ACC112 (cell line): ENCODE data around the gene TRIM72.
A peak's percentile ranks its signal among the peaks of the same experiment; 100 is the strongest.

Experiments used
- H2AFZ ChIP-seq: fragments of 200-600 bp; sonication (generic); one replicate; pipeline ENCODE4 v1.6.0; 2017; ENCODE audit warnings: antibody characterized with exemption, low read length; ENCODE audit not compliant: unreplicated experiment
- H3K27ac ChIP-seq: fragments of 200-600 bp; sonication (generic); 2 replicates; pipeline ENCODE4 v1.5.1; 2014; ENCODE audit warnings: low read depth, mild to moderate bottlenecking, antibody characterized with exemption, low read length, moderate library complexity
- H3K27me3 ChIP-seq: fragments of 200-600 bp; sonication (generic); 2 replicates; pipeline ENCODE4 v1.6.1; 2014; ENCODE audit warnings: mild to moderate bottlenecking, antibody characterized with exemption, low read length, moderate library complexity, mixed read lengths; ENCODE audit not compliant: insufficient read depth
- H3K36me3 ChIP-seq: fragments of 200-600 bp; sonication (generic); 2 replicates; pipeline ENCODE4 v1.6.1; 2016; ENCODE audit warnings: mild to moderate bottlenecking, antibody characterized with exemption, low read length, moderate library complexity, mixed read lengths; ENCODE audit not compliant: insufficient read depth
- H3K4me1 ChIP-seq: fragments of 200-600 bp; sonication (generic); one replicate; pipeline ENCODE4 v1.6.1; 2016; ENCODE audit warnings: low read length, mixed read lengths; ENCODE audit not compliant: insufficient read depth, unreplicated experiment, control insufficient read depth
- H3K4me3 ChIP-seq: fragments of 200-600 bp; sonication (generic); 2 replicates; pipeline ENCODE4 v1.5.1; 2014; ENCODE audit warnings: mild to moderate bottlenecking, low read depth, low read length
- H3K79me2 ChIP-seq: fragments of 200-600 bp; sonication (generic); one replicate; pipeline ENCODE4 v1.6.0; 2016; ENCODE audit warnings: low read length; ENCODE audit not compliant: control insufficient read depth, unreplicated experiment, insufficient read depth

The TRIM72 gene

DNA sequence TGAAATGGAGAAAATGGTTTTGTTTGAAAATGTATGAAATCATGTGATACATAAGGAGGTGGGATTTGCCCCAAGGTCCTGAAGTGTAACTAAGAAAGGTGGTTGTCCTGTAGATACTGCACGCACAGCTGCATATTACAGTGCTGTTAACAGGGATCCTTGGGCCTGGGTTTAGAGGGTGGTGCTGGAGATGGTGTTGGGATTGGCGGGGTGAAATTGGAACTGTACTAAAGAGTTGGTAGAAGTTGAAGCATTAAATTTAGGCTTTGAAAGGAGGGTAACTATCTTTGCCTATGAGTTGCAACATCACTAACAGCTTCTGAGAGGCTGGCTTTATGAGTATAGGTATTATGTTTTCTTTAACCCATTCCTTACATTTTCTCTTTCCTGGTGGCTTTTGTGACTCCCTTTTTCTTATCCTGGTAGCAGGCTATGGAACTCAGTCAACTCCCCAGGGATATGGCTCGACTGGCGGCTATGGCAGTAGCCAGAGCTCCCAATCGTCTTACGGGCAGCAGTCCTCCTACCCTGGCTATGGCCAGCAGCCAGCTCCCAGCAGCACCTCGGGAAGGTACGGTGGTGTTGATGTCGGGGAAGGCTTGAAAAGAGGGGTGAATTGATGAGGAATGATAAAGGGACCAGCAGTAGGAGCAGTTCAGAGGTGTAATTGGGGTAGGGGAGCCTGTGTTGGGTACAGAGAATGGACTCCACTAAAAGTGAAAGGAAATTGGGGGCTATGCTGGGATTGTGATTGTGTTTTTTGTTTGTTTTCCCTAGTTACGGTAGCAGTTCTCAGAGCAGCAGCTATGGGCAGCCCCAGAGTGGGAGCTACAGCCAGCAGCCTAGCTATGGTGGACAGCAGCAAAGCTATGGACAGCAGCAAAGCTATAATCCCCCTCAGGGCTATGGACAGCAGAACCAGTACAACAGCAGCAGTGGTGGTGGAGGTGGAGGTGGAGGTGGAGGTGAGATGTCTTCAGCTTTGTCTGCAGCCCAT is 30.2 kb upstream of the TRIM72 start:
- peak overlapping the region; percentile 89 for H3K4me3 ChIP-seq
- H3K27me3 ChIP-seq: no peaks in the 10 kb centered on the region
- H3K79me2 ChIP-seq: peaks cover 92% of the 10 kb centered on the region
- H3K36me3 ChIP-seq: peaks cover 66% of the 10 kb centered on the region
- H3K4me1 ChIP-seq: peaks cover 33% of the 10 kb centered on the region
- peak overlapping the region; percentile 37; the same call in 1 of the 2 replicates for H3K27ac ChIP-seq
- no peak overlapping the region for H2AFZ ChIP-seq

DNA sequence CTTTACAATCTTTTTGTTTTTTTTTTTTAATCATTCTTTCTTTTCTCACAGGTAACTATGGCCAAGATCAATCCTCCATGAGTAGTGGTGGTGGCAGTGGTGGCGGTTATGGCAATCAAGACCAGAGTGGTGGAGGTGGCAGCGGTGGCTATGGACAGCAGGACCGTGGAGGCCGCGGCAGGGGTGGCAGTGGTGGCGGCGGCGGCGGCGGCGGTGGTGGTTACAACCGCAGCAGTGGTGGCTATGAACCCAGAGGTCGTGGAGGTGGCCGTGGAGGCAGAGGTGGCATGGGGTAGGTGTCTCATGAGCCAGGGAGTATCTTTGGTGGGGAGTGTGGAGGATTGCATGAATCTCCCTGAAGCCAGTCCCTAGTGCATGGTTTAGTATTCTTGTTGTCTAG is 29.0 kb upstream of the TRIM72 start:
- Histone ChIP-seq H3K4me3 (no peak overlapping the region), H2AFZ (no peak overlapping the region), H3K36me3 (peaks cover 77% of the 10 kb centered on the region), H3K27me3 (no peaks in the 10 kb centered on the region), H3K4me1 (peaks cover 29% of the 10 kb centered on the region), H3K79me2 (peaks cover 98% of the 10 kb centered on the region), H3K27ac (no peak overlapping the region)

DNA sequence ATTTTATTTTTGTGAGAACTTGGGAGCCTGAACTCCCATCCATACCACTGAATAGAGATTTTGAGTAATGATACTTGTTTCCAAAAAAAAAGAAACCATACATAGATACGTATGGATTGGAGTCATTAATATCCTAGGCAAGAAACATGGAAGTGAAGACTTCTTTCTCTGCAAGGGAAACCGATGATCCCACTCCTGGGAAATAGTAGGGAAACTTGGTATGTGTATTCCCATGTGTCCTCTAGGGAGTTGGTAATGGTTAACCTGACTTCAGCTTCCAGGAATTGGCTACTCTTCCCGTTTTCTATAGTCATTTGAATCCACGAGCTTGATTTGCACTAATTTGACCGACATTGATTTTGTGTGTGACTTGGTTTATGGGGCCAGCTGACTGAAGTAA is 28.6 kb upstream of the TRIM72 start:
- Histone ChIP-seq H3K4me3 (no peak overlapping the region), H3K36me3 (peaks cover 82% of the 10 kb centered on the region), H3K27ac (no peak overlapping the region; the same call in 1 of the 2 replicates)

GRCh38 chr16:31186176-31186575 is 27.7 kb upstream of the TRIM72 start:
- Histone ChIP-seq H2AFZ (no peak overlapping the region), H3K36me3 (peaks cover 90% of the 10 kb centered on the region), H3K79me2 (peaks cover 90% of the 10 kb centered on the region), H3K27ac (no peak overlapping the region), H3K27me3 (no peaks in the 10 kb centered on the region), H3K4me1 (peaks cover 29% of the 10 kb centered on the region), H3K4me3 (no peak overlapping the region)

More for the DNA sequence above, 28.6 kb upstream of the TRIM72 start:
- peaks cover 29% of the 10 kb centered on the region for H3K4me1 ChIP-seq
- no peak overlapping the region for H2AFZ ChIP-seq
- no peaks in the 10 kb centered on the region for H3K27me3 ChIP-seq
- H3K79me2 ChIP-seq: peaks cover 98% of the 10 kb centered on the region

DNA sequence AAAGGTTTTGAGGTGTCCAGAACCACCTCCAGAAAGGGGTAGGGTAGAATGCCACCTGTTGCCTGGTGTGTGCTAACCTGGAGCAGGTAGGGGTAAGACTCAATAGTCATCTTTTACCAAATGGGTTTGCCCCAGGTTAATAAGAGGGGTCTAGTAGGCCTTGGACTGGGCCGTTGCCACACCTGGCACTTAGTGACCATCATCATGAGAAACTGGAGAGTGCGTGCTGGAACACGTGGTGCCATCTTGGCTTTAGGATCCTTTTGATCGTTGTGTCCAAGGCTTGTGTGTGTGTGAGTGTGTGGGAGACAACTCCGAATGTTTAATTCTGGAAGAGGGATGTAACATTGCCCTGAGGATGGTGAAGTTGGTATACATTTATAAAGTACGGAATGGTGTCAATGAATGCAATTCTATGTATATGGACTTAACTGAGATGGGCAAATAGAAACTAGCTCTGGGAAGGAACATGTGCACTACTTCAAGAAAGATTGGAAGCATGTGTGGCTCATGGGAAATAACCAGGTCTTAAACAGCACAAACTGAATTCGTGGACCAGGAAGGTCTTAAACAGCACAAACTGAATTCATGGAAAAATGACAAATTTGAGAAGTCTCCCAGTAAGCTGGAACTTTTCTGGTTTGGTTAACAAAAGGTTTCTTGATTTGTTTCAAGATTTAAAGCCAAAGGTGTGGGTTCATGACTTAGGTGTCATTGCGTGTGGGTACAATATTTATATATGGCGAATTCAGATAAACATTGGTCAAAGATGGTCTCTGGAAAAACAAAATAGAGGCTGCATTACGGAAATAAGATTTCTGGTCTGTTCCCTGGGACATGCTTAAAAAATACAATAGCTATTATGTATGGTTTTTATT is 26.8 kb upstream of the TRIM72 start:
- H3K79me2 ChIP-seq: peaks cover 80% of the 10 kb centered on the region
- H3K36me3 ChIP-seq: peaks cover 91% of the 10 kb centered on the region
- no peak overlapping the region for H3K4me3 ChIP-seq
- H3K27ac ChIP-seq: no peak overlapping the region
- H3K27me3 ChIP-seq: no peaks in the 10 kb centered on the region
- H3K4me1 ChIP-seq: peaks cover 29% of the 10 kb centered on the region
- H2AFZ ChIP-seq: no peak overlapping the region

DNA sequence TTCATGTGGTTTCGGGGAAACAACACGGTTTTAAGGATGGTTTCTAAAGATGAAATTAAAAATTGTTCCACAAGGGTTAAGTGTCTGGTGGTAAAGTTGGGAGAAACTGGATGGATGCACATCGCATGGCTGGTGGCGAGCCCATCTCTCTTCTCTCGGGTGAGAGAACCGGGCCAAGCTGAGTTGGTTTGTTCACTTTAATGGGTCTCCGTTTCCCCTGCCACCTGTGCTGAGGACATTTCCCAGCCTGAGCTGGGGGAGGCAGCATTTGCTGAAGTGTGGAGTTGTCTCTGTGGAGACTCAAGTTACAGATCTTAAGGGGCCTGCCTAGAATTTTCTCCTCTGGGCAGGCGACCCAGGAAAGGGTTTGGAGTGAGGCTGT is 26.1 kb upstream of the TRIM72 start:
- no peak overlapping the region for H3K4me3 ChIP-seq
- H3K79me2 ChIP-seq: peaks cover 74% of the 10 kb centered on the region
- no peak overlapping the region for H2AFZ ChIP-seq
- peaks cover 24% of the 10 kb centered on the region for H3K4me1 ChIP-seq
- H3K27ac ChIP-seq: no peak overlapping the region
- peaks cover 90% of the 10 kb centered on the region for H3K36me3 ChIP-seq
- H3K27me3 ChIP-seq: no peaks in the 10 kb centered on the region

DNA sequence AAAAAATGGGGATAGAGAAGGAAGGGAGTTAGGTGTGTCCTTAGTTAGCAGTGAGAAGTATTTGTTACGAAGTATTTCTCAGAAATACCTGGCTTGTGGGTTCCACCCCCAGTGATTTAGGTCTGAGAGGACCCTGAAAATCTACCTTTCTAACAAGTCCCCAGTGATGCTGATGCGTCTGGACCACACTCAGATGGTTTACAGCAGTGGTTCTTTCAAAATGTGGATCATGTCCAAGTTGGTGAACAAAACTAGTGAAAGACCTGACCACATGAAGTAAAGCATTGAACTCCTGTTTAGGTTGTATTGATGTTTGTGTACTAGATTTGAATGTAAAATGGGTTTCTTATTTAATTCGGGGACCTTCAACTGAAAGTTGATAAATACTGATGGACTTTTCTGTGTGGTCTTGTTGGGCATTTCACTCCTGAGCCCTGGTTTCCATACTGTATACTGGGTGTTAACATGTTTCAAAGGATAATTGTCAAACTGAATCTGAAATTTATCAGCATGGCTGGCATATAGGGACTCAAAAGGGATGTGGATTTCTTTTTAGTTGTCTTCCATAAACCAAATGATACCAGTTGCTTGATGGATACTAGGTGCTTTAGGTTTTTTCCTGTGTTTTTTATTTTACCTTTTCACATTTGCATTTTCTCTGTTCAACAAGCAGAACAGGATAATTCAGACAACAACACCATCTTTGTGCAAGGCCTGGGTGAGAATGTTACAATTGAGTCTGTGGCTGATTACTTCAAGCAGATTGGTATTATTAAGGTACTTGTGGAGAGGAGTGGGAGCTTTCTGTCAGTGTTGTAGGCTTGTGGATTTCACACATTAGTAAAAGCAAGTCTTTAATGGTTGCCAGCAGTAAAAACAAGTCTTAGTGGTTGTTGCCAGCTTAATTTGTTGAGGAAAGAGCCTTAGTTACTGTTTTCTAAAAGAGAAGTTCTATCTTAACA is 25.2 kb upstream of the TRIM72 start:
- Histone ChIP-seq H3K36me3 (peaks cover 90% of the 10 kb centered on the region), H3K27ac (peak overlapping the region; percentile 11; the same call in 1 of the 2 replicates), H3K79me2 (peaks cover 65% of the 10 kb centered on the region), H3K4me1 (peaks cover 14% of the 10 kb centered on the region), H3K4me3 (no peak overlapping the region), H2AFZ (no peak overlapping the region), H3K27me3 (no peaks in the 10 kb centered on the region)

DNA sequence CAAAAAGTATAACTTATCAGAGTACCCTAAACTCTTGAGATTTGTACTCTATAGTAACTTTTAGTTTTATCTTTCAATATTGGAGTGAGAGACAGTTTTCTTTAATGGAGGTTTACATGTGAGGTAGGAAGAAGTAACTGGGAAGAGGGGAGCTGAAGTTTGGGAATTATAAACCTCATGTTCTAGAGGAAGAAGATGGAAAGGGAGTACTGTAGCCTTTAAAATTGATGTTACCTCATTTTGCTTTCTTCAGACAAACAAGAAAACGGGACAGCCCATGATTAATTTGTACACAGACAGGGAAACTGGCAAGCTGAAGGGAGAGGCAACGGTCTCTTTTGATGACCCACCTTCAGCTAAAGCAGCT is 24.5 kb upstream of the TRIM72 start:
- Histone ChIP-seq H2AFZ (no peak overlapping the region), H3K36me3 (peaks cover 93% of the 10 kb centered on the region), H3K4me1 (peaks cover 11% of the 10 kb centered on the region), H3K27ac (no peak overlapping the region), H3K27me3 (no peaks in the 10 kb centered on the region), H3K4me3 (no peak overlapping the region), H3K79me2 (peaks cover 59% of the 10 kb centered on the region)

GRCh38 chr16:31190061-31190460 is 23.9 kb upstream of the TRIM72 start:
- peaks cover 93% of the 10 kb centered on the region for H3K36me3 ChIP-seq
- H3K79me2 ChIP-seq: peaks cover 53% of the 10 kb centered on the region
- no peak overlapping the region for H3K27ac ChIP-seq
- H3K4me1 ChIP-seq: peaks cover 8% of the 10 kb centered on the region
- no peaks in the 10 kb centered on the region for H3K27me3 ChIP-seq
- H3K4me3 ChIP-seq: no peak overlapping the region
- H2AFZ ChIP-seq: no peak overlapping the region
